ENCODE measurements around the gene TACC2. TPM values are rescaled to one million over a fixed set of nuclear protein-coding genes. Genes with fewer than 3 reads are reported as not detected.

The TACC2 gene
- total RNA-seq, 1 donor from 2014 or later: 22.0 TPM

- no peak overlapping the region for H3K4me3 Mint-ChIP-seq (ENCODE audit: unreplicated experiment)
- H3K4me1 ChIP-seq (ENCODE audit: insufficient read depth, low read length): no peaks in the 10 kb centered on the region
- DNase-seq (ENCODE audit: low read depth): no peak
- H3K27ac Mint-ChIP-seq (ENCODE audit: unreplicated experiment): no peak overlapping the region
- no peak overlapping the region for H2AFZ ChIP-seq (ENCODE audit: low read depth, low read length)
- no peaks in the 10 kb centered on the region for H4K20me1 ChIP-seq (ENCODE audit: insufficient read depth, low read length)
- FAIRE-seq: no peak
- H3K27me3 ChIP-seq (ENCODE audit: insufficient read depth, low read length): peaks cover 22% of the 10 kb centered on the region
- H3K4me2 ChIP-seq (ENCODE audit: low read length): no peak overlapping the region
- H3K36me3 ChIP-seq (ENCODE audit: insufficient read depth, low read length): no peaks in the 10 kb centered on the region
- TF ChIP-seq CTCF (IDR thresholded peaks at IDR 0.05; ENCODE audit: insufficient read depth, low read depth, low read length) (no peak), EZH2 (IDR thresholded peaks at IDR 0.05; ENCODE audit: insufficient read depth, low read length) (no peak)
- H3K79me2 ChIP-seq (ENCODE audit: insufficient read depth, low read length): no peaks in the 10 kb centered on the region
- H3K9me3 Mint-ChIP-seq (ENCODE audit: unreplicated experiment): peaks cover 2% of the 10 kb centered on the region
- no peak overlapping the region for H3K9ac ChIP-seq (ENCODE audit: low read length)
- no peak overlapping the region for H3K4me3 ChIP-seq (ENCODE audit: insufficient read depth, low read depth, low read length)
- no peaks in the 10 kb centered on the region for H3K36me3 Mint-ChIP-seq (ENCODE audit: low read depth, unreplicated experiment)
- H3K4me1 Mint-ChIP-seq (ENCODE audit: low read depth, unreplicated experiment): no peaks in the 10 kb centered on the region
- no peaks in the 10 kb centered on the region for H3K9me3 ChIP-seq (ENCODE audit: insufficient read depth, low read depth, low read length)
- no peak overlapping the region for H3K27ac ChIP-seq (ENCODE audit: low read depth, low read length)
- peaks cover 5% of the 10 kb centered on the region for H3K27me3 Mint-ChIP-seq (ENCODE audit: low read depth, unreplicated experiment)
These were observed 31.3 kb downstream of the TACC2 start for GRCh38 chr10:122020226-122020625.

GRCh38 chr10:122021379-122021778 lies 32.4 kb downstream of the TACC2 start:
- no peak overlapping the region for H3K4me3 Mint-ChIP-seq (ENCODE audit: unreplicated experiment)
- Histone ChIP-seq H3K27me3 (ENCODE audit: insufficient read depth, low read length) (peaks cover 22% of the 10 kb centered on the region), H4K20me1 (ENCODE audit: insufficient read depth, low read length) (no peaks in the 10 kb centered on the region), H3K9ac (ENCODE audit: low read length) (no peak overlapping the region), H3K9me3 (ENCODE audit: insufficient read depth, low read depth, low read length) (no peaks in the 10 kb centered on the region), H3K27ac (ENCODE audit: low read depth, low read length) (no peak overlapping the region), H3K79me2 (ENCODE audit: insufficient read depth, low read length) (no peaks in the 10 kb centered on the region), H3K4me1 (ENCODE audit: insufficient read depth, low read length) (no peaks in the 10 kb centered on the region), H3K4me3 (ENCODE audit: insufficient read depth, low read depth, low read length) (no peak overlapping the region), H2AFZ (ENCODE audit: low read depth, low read length) (no peak overlapping the region), H3K36me3 (ENCODE audit: insufficient read depth, low read length) (no peaks in the 10 kb centered on the region), H3K4me2 (ENCODE audit: low read length) (no peak overlapping the region)
- H3K9me3 Mint-ChIP-seq (ENCODE audit: unreplicated experiment): peaks cover 2% of the 10 kb centered on the region
- no peak overlapping the region for H3K27ac Mint-ChIP-seq (ENCODE audit: unreplicated experiment)
- H3K4me1 Mint-ChIP-seq (ENCODE audit: low read depth, unreplicated experiment): no peaks in the 10 kb centered on the region
- H3K27me3 Mint-ChIP-seq (ENCODE audit: low read depth, unreplicated experiment): peaks cover 5% of the 10 kb centered on the region
- no peaks in the 10 kb centered on the region for H3K36me3 Mint-ChIP-seq (ENCODE audit: low read depth, unreplicated experiment)
- DNase-seq (ENCODE audit: low read depth): no peak
- TF ChIP-seq CTCF (IDR thresholded peaks at IDR 0.05; ENCODE audit: insufficient read depth, low read depth, low read length) (no peak), EZH2 (IDR thresholded peaks at IDR 0.05; ENCODE audit: insufficient read depth, low read length) (no peak)
- FAIRE-seq: no peak

GRCh38 chr10:122021828-122022227 lies 32.9 kb downstream of the TACC2 start:
- TF ChIP-seq EZH2 (IDR thresholded peaks at IDR 0.05; ENCODE audit: insufficient read depth, low read length): no peak
- H3K9me3 Mint-ChIP-seq (ENCODE audit: unreplicated experiment): peaks cover 2% of the 10 kb centered on the region
- no peak overlapping the region for H3K4me3 Mint-ChIP-seq (ENCODE audit: unreplicated experiment)
- H3K27me3 Mint-ChIP-seq (ENCODE audit: low read depth, unreplicated experiment): peaks cover 4% of the 10 kb centered on the region
- H2AFZ ChIP-seq (ENCODE audit: low read depth, low read length): no peak overlapping the region
- FAIRE-seq (no peak), DNase-seq (ENCODE audit: low read depth) (no peak)
- H3K4me3 ChIP-seq (ENCODE audit: insufficient read depth, low read depth, low read length): no peak overlapping the region
- H3K27ac Mint-ChIP-seq (ENCODE audit: unreplicated experiment): no peak overlapping the region
- H3K27me3 ChIP-seq (ENCODE audit: insufficient read depth, low read length): peaks cover 22% of the 10 kb centered on the region
- no peaks in the 10 kb centered on the region for H3K9me3 ChIP-seq (ENCODE audit: insufficient read depth, low read depth, low read length)
- no peaks in the 10 kb centered on the region for H3K36me3 Mint-ChIP-seq (ENCODE audit: low read depth, unreplicated experiment)
- no peak overlapping the region for H3K9ac ChIP-seq (ENCODE audit: low read length)
- no peak overlapping the region for H3K27ac ChIP-seq (ENCODE audit: low read depth, low read length)
- H3K4me1 Mint-ChIP-seq (ENCODE audit: low read depth, unreplicated experiment): no peaks in the 10 kb centered on the region
- H4K20me1 ChIP-seq (ENCODE audit: insufficient read depth, low read length): no peaks in the 10 kb centered on the region
- H3K79me2 ChIP-seq (ENCODE audit: insufficient read depth, low read length): no peaks in the 10 kb centered on the region
- no peaks in the 10 kb centered on the region for H3K36me3 ChIP-seq (ENCODE audit: insufficient read depth, low read length)
- H3K4me2 ChIP-seq (ENCODE audit: low read length): no peak overlapping the region
- no peaks in the 10 kb centered on the region for H3K4me1 ChIP-seq (ENCODE audit: insufficient read depth, low read length)

Data from astrocyte (in vitro differentiated cells and primary cell).